GM18505 (cell line): ENCODE measurements around the gene KHDRBS1.
"Not testable (repeated sequence)": the region's sequence is repeated elsewhere in the genome, so short reads cannot be mapped to it uniquely, and the experiment has no call there.

Experiments used
- ATAC-seq: cut with Tn5 transposase; IDR thresholded peaks from one replicate; pipeline ENCODE4 v1.9.1; 2021; ENCODE audit not compliant: unreplicated experiment
- POLR2A ChIP-seq: IDR thresholded peaks from 4 replicates; pipeline ENCODE4 v1.6.1; 2011; ENCODE audit warnings: borderline replicate concordance; ENCODE audit not compliant: insufficient read depth, insufficient read length; ENCODE audit errors: extremely low read depth

The KHDRBS1 gene

GRCh38 chr1:32031578-32032274 is 18.1 kb downstream of the KHDRBS1 start:
- no peak for ATAC-seq
- TF ChIP-seq POLR2A = no peak

GRCh38 chr1:32032275-32032615 is 18.6 kb downstream of the KHDRBS1 start:
- ATAC-seq = no peak
- TF ChIP-seq POLR2A = no peak

- ATAC-seq = no peak
- no peak for TF ChIP-seq POLR2A
Measured at GRCh38 chr1:32035119-32035518, 21.5 kb downstream of the KHDRBS1 start.

GRCh38 chr1:32040711-32041110 is 27.0 kb downstream of the KHDRBS1 start:
- no peak for TF ChIP-seq POLR2A
- ATAC-seq = no peak

- no peak for TF ChIP-seq POLR2A
- no peak for ATAC-seq
Measured at GRCh38 chr1:32042330-32042729, 28.7 kb downstream of the KHDRBS1 start.

- TF ChIP-seq POLR2A = no peak
- ATAC-seq = no peak
Measured at GRCh38 chr1:32044234-32044633, 30.6 kb downstream of the KHDRBS1 start.

GRCh38 chr1:32045772-32046171 is 32.1 kb downstream of the KHDRBS1 start:
- TF ChIP-seq POLR2A = no peak
- ATAC-seq = no peak

GRCh38 chr1:32047701-32048100 is 34.0 kb downstream of the KHDRBS1 start:
- ATAC-seq = no peak
- TF ChIP-seq POLR2A = no peak

- ATAC-seq = no peak
- no peak for TF ChIP-seq POLR2A
Measured at GRCh38 chr1:32048440-32048839, 34.8 kb downstream of the KHDRBS1 start.

- no peak for TF ChIP-seq POLR2A
- no peak for ATAC-seq
Measured at GRCh38 chr1:32051706-32052105, 38.0 kb downstream of the KHDRBS1 start.

- no peak for TF ChIP-seq POLR2A
- no peak for ATAC-seq
Measured at GRCh38 chr1:32052887-32053286, 39.2 kb downstream of the KHDRBS1 start.

- TF ChIP-seq POLR2A = no peak
- no peak for ATAC-seq
Measured at GRCh38 chr1:32055416-32055815, 41.7 kb downstream of the KHDRBS1 start.

- TF ChIP-seq POLR2A = no peak
- ATAC-seq = no peak
Measured at GRCh38 chr1:32056598-32056997, 42.9 kb downstream of the KHDRBS1 start.

- no peak for ATAC-seq
- no peak for TF ChIP-seq POLR2A
Measured at GRCh38 chr1:32060914-32061313, 47.2 kb downstream of the KHDRBS1 start.

- no peak for ATAC-seq
- TF ChIP-seq POLR2A = no peak
Measured at GRCh38 chr1:32062867-32063230, 49.2 kb downstream of the KHDRBS1 start.

GRCh38 chr1:32063261-32063681 is 49.6 kb downstream of the KHDRBS1 start:
- no peak for ATAC-seq
- no peak for TF ChIP-seq POLR2A

- not testable (repeated sequence) for ATAC-seq
Measured at GRCh38 chr1:32065613-32066488, 52.2 kb downstream of the KHDRBS1 start.
